HEK293T (cell line): Measurements from ENCODE around the gene PRPSAP1.

Experiments
- CTCF ChIA-PET: fragments of 350-600 bp; formaldehyde crosslinking; extraction: SDS; loops from one replicate; lab custom pipeline; 2021; ENCODE audit warnings: antibody characterized with exemption, inconsistent platforms; lab: Yijun Ruan, JAX
- POLR2A ChIA-PET: fragments of 350-600 bp; formaldehyde crosslinking; extraction: SDS; loops from one replicate; lab custom pipeline; 2020; ENCODE audit warnings: antibody characterized with exemption, inconsistent platforms; lab: Yijun Ruan, JAX
- DNase-seq: peaks from one replicate; pipeline ENCODE4 v3.0.0; 2012; ENCODE audit warnings: mixed read lengths; ENCODE audit errors: extremely low spot score
- ARNT ChIP-seq: fragments of 450-650 bp; IDR thresholded peaks from 2 replicates; pipeline ENCODE4 v1.6.1; 2017; ENCODE audit warnings: mild to moderate bottlenecking
- BHLHE40 ChIP-seq: fragments of 450-650 bp; IDR thresholded peaks from 2 replicates; pipeline ENCODE4 v1.6.1; 2016; ENCODE audit warnings: mild to moderate bottlenecking, moderate library complexity, borderline replicate concordance
- CTBP1 ChIP-seq: fragments of 450-650 bp; IDR thresholded peaks from 2 replicates; pipeline ENCODE4 v1.6.1; 2016; ENCODE audit warnings: borderline replicate concordance
- ELF4 ChIP-seq: fragments of 450-650 bp; IDR thresholded peaks from 2 replicates; pipeline ENCODE4 v1.6.1; 2017; ENCODE audit warnings: antibody characterized with exemption
- FOXA1 ChIP-seq: fragments of 450-650 bp; IDR thresholded peaks from 2 replicates; pipeline ENCODE4 v1.6.1; 2016; ENCODE audit warnings: mild to moderate bottlenecking
- FOXK2 ChIP-seq: fragments of 450-650 bp; IDR thresholded peaks from 2 replicates; pipeline ENCODE4 v1.6.1; 2016; ENCODE audit warnings: mild to moderate bottlenecking
- FOXM1 ChIP-seq: fragments of 450-650 bp; IDR thresholded peaks from 2 replicates; pipeline ENCODE4 v1.6.1; 2017; ENCODE audit warnings: mild to moderate bottlenecking, borderline replicate concordance
- HDGF ChIP-seq: fragments of 450-650 bp; IDR thresholded peaks from 2 replicates; pipeline ENCODE4 v1.6.1; 2017; ENCODE audit warnings: antibody characterized with exemption, borderline replicate concordance
- L3MBTL2 ChIP-seq: fragments of 450-650 bp; conservative IDR thresholded peaks from 2 replicates; pipeline ENCODE4 v1.6.1; 2016; ENCODE audit warnings: mild to moderate bottlenecking
- LEF1 ChIP-seq: fragments of 450-650 bp; IDR thresholded peaks from 2 replicates; pipeline ENCODE4 v1.6.1; 2017; ENCODE audit warnings: mild to moderate bottlenecking, borderline replicate concordance
- NFRKB ChIP-seq: fragments of 450-650 bp; IDR thresholded peaks from 2 replicates; pipeline ENCODE4 v1.6.1; 2016; ENCODE audit warnings: mild to moderate bottlenecking, moderate library complexity
- PKNOX1 ChIP-seq: fragments of 450-650 bp; IDR thresholded peaks from 2 replicates; pipeline ENCODE4 v1.6.1; 2016
- SP1 ChIP-seq: fragments of 450-650 bp; IDR thresholded peaks from 2 replicates; pipeline ENCODE4 v1.6.1; 2017
- SUZ12 ChIP-seq: fragments of 450-650 bp; IDR thresholded peaks from 2 replicates; pipeline ENCODE4 v1.6.1; 2016; ENCODE audit warnings: mild to moderate bottlenecking
- TARDBP ChIP-seq: fragments of 450-650 bp; IDR thresholded peaks from 2 replicates; pipeline ENCODE4 v1.6.1; 2016
- ZNF384 ChIP-seq: fragments of 450-650 bp; IDR thresholded peaks from 2 replicates; pipeline ENCODE4 v1.6.1; 2016

Gene PRPSAP1

GRCh38 chr17:76331083-76331482 is 22.6 kb downstream of the PRPSAP1 start:
- ChIA-PET POLR2A (interaction anchor here (1.5 kb wide), 1 partner anchor 23 kb away, joined by 4 read pairs; the partner anchor contains the start of gene PRPSAP1), CTCF (interaction anchor here (1.1 kb wide), 1 partner anchor 67 kb away, joined by 5 read pairs; no protein-coding TSS in a partner anchor)
- TF ChIP-seq TARDBP (no peak), NFRKB (no peak), LEF1 (no peak), ZNF384 (no peak), L3MBTL2 (no peak), ELF4 (no peak), CTBP1 (no peak), FOXM1 (no peak), PKNOX1 (no peak), SP1 (no peak), ARNT (no peak)
- no peak for DNase-seq

- TF ChIP-seq TARDBP (no peak), NFRKB (no peak), BHLHE40 (no peak), SP1 (no peak), FOXK2 (no peak), FOXA1 (no peak), PKNOX1 (no peak), LEF1 (no peak), FOXM1 (no peak), SUZ12 (no peak), HDGF (no peak), L3MBTL2 (no peak), ZNF384 (no peak), ARNT (no peak), ELF4 (no peak), CTBP1 (no peak)
- ChIA-PET POLR2A (interaction anchor here (1.5 kb wide), 1 partner anchor 24 kb away, joined by 4 read pairs; the partner anchor contains the start of gene PRPSAP1), CTCF (interaction anchor here (0.6 to 0.7 kb wide), 3 partner anchors 25 to 82 kb away, joined by 3 to 6 read pairs (median 3); no protein-coding TSS in a partner anchor)
- no peak for DNase-seq
Measured at GRCh38 chr17:76329664-76330063, 24.1 kb downstream of the PRPSAP1 start.

- ChIA-PET POLR2A (no interaction called here), CTCF (interaction anchor here (0.6 to 1.6 kb wide), 3 partner anchors 10 to 29 kb away, joined by 3 read pairs; no protein-coding TSS in a partner anchor)
- DNase-seq = no peak
- TF ChIP-seq ZNF384 (no peak), ELF4 (no peak), LEF1 (no peak), ARNT (no peak), TARDBP (no peak), CTBP1 (no peak), NFRKB (no peak), FOXA1 (no peak)
Measured at GRCh38 chr17:76327696-76328095, 26.0 kb downstream of the PRPSAP1 start.

GRCh38 chr17:76326306-76326705 is 27.4 kb downstream of the PRPSAP1 start:
- TF ChIP-seq FOXM1 = no peak
- no peak for TF ChIP-seq FOXA1
- no peak for TF ChIP-seq SUZ12
- TF ChIP-seq TARDBP = no peak
- TF ChIP-seq PKNOX1 = no peak
- TF ChIP-seq ELF4 = no peak
- no peak for TF ChIP-seq LEF1
- no peak for TF ChIP-seq CTBP1
- TF ChIP-seq NFRKB = no peak
- TF ChIP-seq FOXK2 = no peak
- TF ChIP-seq SP1 = no peak
- no peak for TF ChIP-seq HDGF
- no peak for TF ChIP-seq BHLHE40
- TF ChIP-seq ARNT = no peak
- DNase-seq = no peak
- ChIA-PET CTCF (interaction anchor here (0.9 kb wide), 1 partner anchor 13 kb away, joined by 3 read pairs; no protein-coding TSS in a partner anchor), POLR2A (no interaction called here)

GRCh38 chr17:76318586-76318985 is 35.1 kb downstream of the PRPSAP1 start:
- TF ChIP-seq SP1 = no peak
- TF ChIP-seq BHLHE40 = no peak
- TF ChIP-seq ARNT = no peak
- no peak for TF ChIP-seq HDGF
- TF ChIP-seq FOXA1 = no peak
- no peak for TF ChIP-seq FOXM1
- TF ChIP-seq ZNF384 = no peak
- no peak for TF ChIP-seq FOXK2
- no peak for TF ChIP-seq PKNOX1
- no peak for TF ChIP-seq SUZ12
- TF ChIP-seq CTBP1 = no peak
- TF ChIP-seq L3MBTL2 = no peak
- TF ChIP-seq NFRKB = no peak
- no peak for TF ChIP-seq ELF4
- ChIA-PET CTCF (no interaction called here), POLR2A (no interaction called here)
- DNase-seq = no peak
